ENCODE results near the gene BRSK2.

DNA sequence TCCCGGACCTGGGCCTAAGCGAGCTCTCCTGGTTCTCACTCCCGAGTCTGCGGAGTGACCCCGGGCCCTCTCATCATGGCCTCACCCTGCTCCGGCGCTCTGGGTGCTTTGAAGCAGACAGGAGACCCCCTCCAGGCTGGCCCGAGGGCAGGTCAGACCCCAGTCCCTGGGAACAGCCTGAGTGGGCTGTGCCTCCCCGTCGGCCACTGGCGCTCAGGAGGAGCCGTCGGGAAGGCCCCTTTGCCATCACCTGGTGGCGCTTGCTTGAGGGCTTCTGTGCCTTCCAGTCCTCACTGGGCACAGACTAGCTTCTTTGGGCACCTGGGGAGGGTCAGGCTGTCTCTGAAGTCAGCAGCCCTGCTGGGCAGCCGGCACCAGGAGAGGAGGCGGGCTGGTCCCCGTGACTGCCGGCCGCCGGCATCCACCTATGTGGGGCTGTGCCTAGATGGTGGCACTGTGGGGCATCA is 6.7 kb downstream of the BRSK2 start:
- TF ChIP-seq, protein P1, sequence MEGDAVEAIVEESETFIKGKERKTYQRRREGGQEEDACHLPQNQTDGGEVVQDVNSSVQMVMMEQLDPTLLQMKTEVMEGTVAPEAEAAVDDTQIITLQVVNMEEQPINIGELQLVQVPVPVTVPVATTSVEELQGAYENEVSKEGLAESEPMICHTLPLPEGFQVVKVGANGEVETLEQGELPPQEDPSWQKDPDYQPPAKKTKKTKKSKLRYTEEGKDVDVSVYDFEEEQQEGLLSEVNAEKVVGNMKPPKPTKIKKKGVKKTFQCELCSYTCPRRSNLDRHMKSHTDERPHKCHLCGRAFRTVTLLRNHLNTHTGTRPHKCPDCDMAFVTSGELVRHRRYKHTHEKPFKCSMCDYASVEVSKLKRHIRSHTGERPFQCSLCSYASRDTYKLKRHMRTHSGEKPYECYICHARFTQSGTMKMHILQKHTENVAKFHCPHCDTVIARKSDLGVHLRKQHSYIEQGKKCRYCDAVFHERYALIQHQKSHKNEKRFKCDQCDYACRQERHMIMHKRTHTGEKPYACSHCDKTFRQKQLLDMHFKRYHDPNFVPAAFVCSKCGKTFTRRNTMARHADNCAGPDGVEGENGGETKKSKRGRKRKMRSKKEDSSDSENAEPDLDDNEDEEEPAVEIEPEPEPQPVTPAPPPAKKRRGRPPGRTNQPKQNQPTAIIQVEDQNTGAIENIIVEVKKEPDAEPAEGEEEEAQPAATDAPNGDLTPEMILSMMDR (IDR thresholded peaks at IDR 0.05) = no peak
- no peak for TF ChIP-seq POLR2A (IDR thresholded peaks at IDR 0.05)

Data from Peyer's patch (tissue), 4 donors.